GM21528 (cell line): Measurements from ENCODE around the gene COQ8A.
"Not testable (repeated sequence)": the region's sequence is repeated elsewhere in the genome, so short reads cannot be mapped to it uniquely, and the experiment has no call there.

ENCODE experiments used
- ATAC-seq: cut with Tn5 transposase; IDR thresholded peaks from one replicate; pipeline ENCODE4 v1.9.1; 2021; ENCODE audit warnings: mild to moderate bottlenecking, moderate library complexity; ENCODE audit not compliant: unreplicated experiment, low FRiP score

COQ8A gene

DNA sequence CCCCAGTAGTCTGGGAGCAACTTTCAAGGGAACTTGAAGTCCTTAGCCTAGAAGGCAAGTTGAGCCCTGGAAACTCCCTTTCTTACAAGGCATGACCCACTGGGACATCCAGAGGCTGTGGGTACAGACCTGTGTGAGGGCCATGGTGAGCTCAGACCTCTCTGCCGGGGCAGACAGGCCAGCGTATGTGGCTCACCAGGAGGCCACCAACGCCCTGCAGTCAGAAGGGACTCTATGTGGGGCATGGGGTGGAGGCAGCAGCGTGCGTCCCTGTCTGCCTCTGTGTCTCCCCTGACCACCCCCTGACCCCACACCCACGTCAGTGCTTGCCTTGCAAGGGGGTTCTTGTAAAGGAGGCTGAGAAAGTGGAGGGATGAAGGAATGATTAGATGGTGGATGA is 10.8 kb downstream of the COQ8A start:
- no peak for ATAC-seq

DNA sequence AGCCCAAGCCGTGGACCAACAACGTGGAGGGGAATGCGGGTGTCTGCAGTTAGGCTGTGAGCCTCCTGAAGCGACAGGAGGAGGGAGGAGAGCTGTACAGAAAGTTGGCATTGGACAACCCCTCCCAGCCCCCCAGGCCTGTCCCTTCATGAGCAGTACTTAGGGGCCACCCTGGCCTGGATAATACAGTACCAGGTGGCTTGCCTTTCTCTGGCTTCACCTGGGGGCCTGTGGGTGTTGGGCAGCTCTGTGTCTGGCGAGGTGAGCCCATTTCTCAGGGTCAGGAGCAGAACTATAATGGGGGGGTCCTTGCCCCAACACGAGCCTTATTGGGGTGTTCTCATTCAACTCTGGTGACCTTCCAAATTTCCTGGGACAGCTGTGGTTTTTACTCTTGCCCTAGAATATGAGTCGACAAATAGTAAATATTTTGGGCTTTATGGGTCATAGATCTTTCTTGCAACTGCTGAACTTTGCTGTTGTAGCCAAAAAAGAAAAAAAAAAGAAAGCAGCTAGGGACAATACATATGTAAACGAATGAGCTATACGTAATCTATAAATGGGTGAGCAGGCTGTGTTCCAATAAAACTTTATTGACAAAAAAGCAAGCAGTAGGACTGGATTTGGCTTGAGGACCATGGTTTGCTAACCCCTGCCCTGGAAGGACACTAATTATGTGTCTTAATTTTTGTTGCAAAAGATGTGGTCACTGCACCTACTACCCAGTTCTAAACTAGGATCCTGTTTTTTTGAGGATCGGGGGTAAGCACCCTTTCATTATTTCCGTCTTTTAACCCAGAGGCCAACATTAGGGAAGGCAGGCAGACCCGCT is 11.4 kb downstream of the COQ8A start:
- no peak for ATAC-seq

DNA sequence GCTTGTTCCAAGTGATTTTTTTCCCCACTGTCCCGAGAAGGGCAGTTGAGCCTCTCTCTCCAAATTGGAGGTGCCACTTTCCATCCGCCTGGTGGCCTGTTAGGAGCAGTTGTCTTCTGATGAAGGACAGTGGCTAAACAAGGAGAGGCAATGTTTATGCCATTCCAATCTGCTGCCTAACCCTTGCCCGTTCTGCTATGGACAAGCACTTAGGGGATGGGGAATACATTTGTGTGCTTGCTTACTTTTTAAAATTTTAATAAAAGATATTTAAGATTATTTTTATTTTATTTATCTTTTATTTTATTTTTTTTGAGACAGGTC is 12.0 kb downstream of the COQ8A start:
- no peak for ATAC-seq

DNA sequence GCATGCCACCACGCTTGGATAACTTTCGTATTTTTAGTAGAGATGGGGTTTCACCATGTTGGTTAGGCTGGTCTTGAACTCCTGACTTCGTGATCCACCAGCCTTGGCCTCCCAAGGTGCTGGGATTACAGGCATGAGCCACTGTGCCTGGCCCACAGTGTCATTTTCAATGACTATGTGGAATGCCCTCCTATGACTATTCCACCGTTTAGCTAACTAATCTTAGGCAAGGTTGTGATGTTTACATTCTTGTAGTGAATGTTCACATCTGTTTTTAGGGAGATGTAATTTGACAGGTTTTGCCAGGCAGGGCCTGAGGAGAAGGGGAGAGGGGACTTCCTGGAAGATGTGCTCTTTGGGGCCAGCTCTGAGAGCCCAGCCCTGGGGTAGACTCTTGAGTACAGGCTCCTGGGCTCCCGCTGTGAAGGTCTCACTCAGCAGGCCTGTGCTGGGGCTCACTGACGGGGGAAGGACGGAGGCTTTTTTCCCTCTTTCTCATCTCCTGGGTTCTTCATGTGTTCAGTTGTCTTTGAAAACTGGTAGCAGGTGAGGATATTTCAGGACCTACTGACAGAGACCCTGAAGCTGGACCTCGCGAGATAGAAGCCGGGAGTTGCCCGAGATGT is 13.2 kb downstream of the COQ8A start:
- no peak for ATAC-seq

DNA sequence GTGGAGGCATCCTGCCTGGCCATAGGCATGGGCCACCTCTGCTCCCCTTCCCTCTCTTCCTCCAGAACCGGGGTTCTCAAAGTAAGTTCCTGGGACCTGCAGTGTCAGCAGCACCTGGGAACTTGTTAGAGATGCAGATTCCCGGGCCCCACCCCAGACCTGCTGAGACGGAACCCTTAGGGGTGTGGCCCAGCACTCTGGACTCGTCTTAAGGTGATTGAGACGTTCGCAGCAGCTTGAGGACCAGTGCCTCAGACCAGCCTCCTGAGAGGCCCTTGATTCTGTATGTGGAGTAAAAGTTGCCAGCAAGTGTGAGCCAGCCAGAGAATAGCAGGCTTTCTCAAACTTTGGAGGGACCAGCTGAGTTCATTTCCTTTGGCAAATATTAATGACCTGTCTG is 14.2 kb downstream of the COQ8A start:
- ATAC-seq: no peak

DNA sequence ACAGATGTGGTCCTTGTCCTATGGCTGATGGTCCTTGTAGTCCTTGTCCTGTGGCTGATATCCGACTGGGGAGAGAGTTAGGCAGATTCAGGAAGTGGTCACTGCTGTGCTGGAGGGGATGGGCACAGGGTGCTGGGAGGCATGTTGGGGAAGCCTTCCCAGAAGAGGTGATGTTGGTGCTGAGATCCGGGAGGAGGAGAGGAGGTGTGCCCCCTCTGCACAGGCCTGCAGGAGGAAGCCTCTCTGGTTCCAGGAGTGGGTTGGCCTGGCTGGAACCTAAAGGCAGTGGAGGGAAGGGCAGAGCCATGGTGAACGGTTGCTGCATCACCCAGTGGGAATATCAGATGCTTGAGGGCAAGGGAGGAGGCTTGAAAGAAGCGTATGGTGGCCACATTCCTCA is 14.7 kb downstream of the COQ8A start:
- ATAC-seq: no peak

DNA sequence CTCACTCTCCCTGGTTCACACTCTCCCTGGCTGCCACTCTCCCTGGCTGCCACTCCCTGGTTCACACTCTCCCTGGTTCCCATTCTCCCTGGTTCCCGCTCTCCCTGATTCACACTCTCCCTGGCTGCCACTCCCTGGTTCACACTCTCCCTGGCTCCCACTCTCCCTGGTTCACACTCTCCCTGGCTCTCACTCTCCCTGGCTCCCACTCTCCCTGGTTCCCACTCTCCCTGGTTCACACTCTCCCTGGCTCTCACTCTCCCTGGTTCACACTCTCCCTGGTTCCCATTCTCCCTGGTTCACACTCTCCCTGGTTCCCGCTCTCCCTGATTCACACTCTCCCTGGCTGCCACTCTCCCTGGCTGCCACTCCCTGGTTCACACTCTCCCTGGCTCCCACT is 15.8 kb downstream of the COQ8A start:
- not testable (repeated sequence) for ATAC-seq

DNA sequence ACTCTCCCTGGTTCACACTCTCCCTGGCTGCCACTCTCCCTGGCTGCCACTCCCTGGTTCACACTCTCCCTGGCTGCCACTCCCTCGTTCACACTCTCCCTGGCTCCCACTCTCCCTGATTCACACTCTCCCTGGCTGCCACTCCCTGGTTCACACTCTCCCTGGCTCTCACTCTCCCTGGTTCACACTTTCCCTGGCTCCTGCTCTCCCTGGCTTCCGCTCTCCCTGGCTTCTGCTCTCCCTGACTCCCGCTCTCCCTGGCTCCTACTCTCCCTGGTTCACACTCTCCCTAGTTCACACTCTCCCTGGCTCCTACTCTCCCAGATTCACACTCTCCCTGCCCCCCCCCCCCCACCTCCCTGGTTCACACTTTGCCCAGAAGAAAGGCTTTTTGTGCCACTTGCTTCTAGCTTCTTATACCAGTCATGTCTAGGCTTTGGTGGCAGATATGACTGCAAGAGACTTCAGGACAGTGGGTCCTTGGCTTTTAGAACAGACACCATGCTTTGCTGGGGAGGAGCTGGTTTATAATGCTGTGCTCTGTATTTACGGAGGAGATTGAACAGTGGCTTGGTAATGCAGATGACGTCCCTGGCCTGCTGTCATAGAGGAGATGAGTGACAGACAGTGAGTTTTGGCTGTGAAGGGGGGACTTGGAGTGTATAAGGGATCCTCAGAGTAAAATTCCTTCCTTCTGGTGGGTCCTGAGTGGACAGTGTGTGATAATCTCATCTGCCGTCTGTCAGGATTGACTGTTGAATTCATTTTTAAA is 17.0 kb downstream of the COQ8A start:
- ATAC-seq: no peak

DNA sequence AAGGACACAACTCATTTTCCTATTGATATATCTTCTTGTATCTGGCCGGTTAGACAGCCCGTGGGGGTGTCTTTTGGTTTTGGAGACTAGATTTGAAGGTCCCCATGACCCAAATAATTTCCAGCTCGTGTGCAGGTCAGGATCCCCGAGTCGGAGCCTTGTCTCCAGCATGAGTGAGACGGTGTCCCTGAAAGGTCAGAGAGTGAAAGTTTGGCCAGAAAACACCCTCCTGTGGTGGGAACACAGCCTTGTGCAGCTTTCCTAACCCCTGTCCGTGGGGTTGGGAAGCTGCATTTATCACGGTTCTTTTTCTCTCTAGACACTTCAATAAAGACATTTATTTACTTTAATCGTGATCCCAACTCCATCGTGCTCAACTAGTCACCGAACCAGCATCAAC is 17.6 kb downstream of the COQ8A start:
- no peak for ATAC-seq

DNA sequence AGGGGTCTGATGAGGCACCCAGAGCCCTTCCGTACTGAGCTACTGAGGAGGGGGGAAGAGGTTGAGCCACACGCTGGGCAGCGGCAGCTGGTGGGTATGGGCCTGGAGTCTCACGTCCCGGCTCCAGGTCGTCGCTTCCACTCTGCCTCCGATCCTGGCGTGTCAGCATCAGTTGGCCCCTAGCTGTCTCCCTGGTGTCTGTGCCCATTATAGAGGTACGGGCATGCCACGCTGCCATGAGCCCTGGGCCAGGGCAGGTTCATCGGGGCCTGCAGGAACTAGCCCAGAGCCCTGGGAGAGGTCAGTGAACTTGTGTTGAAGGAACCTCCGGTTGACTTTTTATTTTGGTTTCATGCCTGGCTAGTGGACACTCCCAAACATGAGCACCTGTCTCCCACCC is 18.2 kb downstream of the COQ8A start:
- no peak for ATAC-seq

DNA sequence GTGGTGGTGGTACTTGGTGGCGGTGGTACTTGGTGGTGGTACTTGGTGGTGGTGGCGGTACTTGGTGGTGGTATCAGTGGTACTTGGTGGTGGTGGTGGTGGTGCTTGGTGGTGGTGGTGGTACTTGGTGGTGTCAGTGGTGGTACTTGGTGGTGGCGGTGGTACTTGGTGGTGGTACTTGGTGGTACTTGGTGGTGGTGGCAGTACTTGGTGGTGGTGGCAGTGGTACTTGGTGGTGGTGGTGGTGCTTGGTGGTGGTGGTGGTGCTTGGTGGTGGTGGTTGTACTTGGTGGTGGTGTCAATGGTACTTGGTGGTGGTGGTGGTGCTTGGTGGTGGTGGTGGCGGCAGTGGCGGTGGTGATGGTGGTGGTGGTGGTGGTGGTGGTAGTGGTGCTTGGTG is 20.2 kb downstream of the COQ8A start:
- no peak for ATAC-seq

DNA sequence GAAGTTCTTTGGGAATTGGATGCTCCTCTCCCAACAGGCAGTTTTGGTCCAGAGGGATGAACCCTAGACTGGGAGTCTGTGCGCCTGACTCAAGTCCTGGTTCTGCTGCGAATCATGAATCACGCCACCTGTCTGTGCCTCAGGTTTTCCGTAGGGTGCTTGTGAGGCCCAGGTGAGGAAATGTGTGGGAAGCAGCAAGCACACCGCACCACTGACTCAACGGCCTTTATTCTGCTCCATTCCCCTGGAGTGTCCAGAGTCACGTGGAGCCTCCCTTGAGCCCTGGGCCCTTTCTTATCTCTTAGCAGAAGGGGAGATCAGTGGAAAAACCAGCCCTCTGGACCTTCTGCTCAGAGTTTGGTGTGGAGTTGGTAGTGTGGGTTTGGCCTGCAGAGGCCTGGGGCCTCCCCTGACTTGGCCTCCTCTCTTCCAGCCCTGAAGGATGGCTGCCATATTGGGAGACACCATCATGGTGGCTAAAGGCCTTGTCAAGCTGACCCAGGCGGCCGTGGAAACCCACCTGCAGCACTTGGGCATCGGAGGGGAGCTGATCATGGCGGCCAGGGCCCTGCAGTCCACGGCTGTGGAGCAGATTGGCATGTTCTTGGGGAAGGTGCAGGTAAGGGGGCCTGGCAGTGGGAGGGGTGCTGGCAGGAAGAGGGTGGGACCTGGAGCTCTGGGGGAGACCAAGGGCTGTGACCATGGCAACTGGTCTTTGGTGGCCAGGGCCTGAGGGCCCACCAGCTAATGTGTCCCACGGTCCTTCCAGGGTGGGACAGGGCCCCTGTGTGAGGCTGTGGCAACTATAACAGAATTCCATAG is 21.1 kb downstream of the COQ8A start:
- no peak for ATAC-seq

DNA sequence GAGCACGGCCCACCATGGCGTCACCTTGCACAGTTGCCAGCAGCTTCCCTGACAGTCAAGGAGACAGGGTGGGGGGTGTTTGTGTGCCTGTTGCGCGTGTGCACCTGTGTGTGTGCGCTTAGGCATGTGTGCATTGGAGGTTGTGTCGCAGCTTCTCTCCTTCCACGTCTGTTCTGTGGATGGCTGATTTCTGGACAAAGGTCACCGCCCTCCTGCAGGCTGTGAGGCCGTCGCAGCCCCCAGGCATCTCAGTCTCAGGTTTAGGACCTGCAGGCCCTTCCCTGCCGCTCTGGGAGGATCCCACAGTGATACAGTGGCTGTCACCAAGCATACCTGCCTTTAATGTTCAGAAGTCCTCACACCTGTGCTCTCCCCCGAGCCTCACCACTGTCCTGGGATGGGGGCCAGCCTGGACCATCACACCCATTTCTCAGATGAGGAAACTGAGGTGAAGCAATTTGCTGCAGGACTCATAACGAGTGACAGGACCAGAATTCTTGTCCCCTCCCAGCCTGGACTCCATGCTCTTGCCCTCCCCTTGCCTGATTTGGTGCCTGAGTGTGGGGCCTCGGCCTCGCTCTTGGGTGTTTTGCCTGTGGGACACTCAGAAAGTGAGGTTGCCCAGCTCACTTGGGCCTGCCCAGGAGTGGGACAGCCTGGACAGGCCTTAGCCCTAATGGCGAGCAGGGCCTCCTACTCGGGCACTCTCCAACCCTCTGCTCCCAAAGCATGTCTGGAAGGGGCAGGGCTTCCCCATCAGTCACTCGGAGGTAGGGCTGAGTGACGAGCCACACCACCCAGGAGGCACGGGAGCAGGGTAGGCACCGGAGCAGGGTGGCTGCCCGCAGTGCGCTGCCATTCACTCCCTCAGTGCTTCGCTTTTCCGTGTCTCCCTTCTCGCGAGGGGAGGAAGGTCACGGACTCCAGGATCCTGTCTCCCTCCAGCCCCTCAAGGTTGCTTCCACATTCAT is 22.6 kb downstream of the COQ8A start:
- no peak for ATAC-seq

DNA sequence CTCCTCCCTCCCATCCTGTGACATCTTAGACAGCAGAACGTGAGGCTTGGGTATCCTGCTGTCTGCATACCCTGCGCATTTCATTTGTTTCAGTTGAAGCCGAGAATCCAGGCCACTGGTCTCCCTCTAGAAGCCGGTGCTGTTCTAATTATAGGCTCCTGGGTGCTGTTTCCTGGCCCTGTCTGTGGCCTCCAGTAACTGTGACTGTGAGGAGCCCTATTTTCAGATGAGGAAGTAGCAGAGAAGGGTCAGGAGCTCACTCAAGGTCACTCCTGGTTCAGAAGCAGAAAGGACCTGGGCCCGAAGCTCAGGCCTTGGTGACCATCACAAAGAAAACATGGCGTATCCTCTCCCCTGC is 24.0 kb downstream of the COQ8A start:
- ATAC-seq: no peak

DNA sequence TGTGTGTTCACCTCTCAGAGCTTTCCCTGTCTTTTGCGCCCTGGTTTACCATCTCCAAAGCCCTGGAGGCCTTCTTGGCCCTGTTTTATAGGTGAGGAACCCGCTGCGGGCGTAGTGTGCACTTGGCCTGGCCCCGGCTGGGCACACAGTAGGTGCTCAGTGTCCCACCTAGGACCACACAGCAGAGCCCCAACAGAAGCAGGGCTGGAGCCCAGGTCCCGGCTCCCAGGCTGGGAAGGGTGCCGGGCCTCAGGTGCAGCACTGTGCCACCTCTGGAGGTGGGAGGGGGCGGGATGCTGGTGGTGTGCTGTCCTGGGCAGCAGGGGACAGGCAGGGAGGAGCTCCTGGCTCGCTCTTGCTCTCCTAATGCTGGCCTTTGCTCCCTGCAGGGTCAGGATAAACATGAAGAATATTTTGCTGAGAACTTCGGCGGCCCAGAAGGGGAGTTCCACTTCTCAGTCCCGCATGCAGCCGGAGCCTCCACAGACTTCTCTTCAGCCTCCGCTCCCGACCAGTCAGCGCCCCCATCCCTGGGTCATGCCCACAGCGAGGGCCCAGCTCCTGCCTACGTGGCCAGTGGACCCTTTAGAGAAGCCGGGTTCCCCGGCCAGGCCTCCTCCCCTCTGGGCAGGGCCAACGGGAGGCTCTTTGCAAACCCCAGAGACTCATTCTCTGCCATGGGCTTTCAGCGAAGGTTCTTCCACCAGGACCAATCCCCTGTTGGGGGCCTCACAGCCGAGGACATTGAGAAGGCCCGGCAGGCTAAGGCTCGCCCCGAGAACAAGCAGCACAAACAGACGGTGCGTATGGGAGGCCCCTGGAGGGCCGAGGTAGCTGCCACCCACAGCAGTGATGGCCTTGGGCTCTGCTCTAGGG is 24.8 kb downstream of the COQ8A start:
- no peak for ATAC-seq

DNA sequence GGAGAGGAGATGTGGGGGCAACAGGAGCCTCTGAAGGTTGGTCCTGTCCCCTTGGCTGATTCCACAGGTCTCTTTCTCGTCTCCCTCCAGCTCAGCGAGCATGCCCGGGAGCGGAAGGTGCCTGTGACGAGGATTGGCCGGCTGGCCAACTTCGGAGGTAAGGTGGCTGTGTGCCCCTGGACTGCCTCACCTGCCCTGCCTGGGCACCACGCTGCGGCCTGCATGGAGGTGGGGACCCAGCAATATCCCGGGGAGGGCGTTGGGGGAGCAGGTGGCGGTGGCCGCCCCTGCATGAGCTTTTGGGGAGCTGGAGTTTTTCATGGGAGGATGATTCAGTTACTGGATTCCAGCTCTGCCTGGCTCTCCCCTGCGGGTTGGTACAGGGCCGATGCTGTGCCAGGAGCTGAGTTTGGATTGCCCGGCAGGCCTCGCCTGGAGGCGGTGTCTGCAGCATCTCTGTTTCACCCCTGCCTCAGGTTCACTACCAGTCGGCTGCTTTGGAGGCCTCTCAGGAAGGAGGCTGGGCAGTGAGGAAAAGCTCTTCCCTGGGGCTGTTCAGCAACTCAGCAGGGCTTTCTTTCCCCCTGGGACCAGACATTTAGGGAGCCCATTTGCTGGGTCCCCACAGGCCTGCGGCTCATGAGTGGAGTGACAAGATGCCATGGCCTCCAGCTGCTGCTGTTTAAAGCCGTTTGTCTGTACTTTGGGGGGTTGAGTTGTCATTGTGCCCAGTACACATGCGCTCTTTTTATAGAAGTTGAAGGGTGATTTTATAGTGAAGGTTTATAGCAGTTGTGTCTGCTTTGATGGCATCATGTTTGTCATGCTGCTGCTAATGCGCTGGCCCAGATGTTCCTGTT is 25.7 kb downstream of the COQ8A start:
- no peak for ATAC-seq

DNA sequence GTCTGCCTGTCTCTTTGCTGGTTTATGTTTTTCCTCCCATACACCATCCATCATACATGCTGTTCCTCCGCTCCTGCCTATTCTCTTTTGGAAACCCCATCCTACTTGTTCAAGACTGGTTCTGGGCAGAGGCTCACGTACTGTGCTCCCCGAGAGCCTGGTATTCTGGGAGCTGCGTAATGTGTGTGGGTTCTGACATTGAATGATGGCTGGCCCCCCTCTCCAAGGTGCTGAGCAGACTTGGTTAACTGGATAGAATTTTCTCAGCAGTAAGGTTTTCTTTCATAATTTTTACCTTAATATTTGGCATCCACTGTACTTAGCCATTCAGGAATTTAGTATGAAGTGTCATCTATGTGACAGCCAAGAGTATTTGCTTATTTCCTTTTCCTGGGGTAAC is 26.6 kb downstream of the COQ8A start:
- ATAC-seq: no peak

DNA sequence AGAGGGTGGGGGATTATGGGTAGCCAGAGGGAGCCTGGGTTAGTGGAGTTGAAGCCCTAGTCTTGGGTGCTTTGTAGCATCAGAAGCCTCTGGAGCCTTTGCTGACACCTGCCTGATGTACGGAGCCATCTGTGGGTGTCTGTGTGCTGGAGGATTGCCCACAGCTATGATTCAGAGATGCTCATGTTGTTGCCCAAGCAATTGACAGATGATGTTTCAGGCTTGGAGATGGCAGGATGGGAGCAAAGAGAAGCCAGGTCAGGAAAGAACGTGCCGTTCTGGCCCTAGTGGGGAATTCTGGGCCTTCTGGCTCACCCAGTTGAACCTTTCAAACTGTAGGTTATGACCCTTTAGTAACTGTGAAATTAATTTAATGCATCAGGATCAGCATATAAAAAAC is 27.6 kb downstream of the COQ8A start:
- no peak for ATAC-seq
